DLD1 (cell line): ENCODE results near the gene LSMEM2.
"Not testable (repeated sequence)": the region's sequence is repeated elsewhere in the genome, so short reads cannot be mapped to it uniquely, and the experiment has no call there.

Experiments used
- in situ Hi-C: cut with HindIII; loops from 2 replicates; pipeline ENCODE4 v1.10.0; 2017; ENCODE audit warnings: low sequenced_read_pairs

Gene LSMEM2

GRCh38 chr3:50295553-50296431, 16.9 kb downstream of the LSMEM2 start:
- in situ Hi-C loops = no loop called here

GRCh38 chr3:50296721-50297383, 18.0 kb downstream of the LSMEM2 start:
- in situ Hi-C loops = no loop called here

- in situ Hi-C loops = no loop called here
Observed at GRCh38 chr3:50297384-50297775, 18.5 kb downstream of the LSMEM2 start.

- in situ Hi-C loops = no loop called here
Observed at GRCh38 chr3:50297896-50298725, 19.2 kb downstream of the LSMEM2 start.

- in situ Hi-C loops = no loop called here
Observed at GRCh38 chr3:50298836-50299637, 20.1 kb downstream of the LSMEM2 start, which contains the start of the genes HYAL3 and NAA80. Gene HYAL3, minus strand, starts transcription at chr3:50299405. Its CDS starts 3,803 bp downstream, at chr3:50295602. Gene NAA80, minus strand, starts transcription at chr3:50299405. Its CDS starts 1,942 bp downstream, at chr3:50297463.

GRCh38 chr3:50299638-50299928, 20.7 kb downstream of the LSMEM2 start:
- in situ Hi-C loops = no loop called here

GRCh38 chr3:50299929-50300680, 21.2 kb downstream of the LSMEM2 start:
- in situ Hi-C loops = no loop called here

GRCh38 chr3:50300681-50301254, 21.9 kb downstream of the LSMEM2 start:
- in situ Hi-C loops = no loop called here

- in situ Hi-C loops = no loop called here
Observed at GRCh38 chr3:50302095-50303012, 23.5 kb downstream of the LSMEM2 start.

GRCh38 chr3:50303013-50303815, 24.3 kb downstream of the LSMEM2 start, which contains the start of gene HYAL1:
Gene HYAL1, minus strand, starts transcription at chr3:50303574. Its CDS starts 618 bp downstream, at chr3:50302956.
- in situ Hi-C loops = no loop called here

- in situ Hi-C loops = no loop called here
Observed at GRCh38 chr3:50304601-50305000, 25.7 kb downstream of the LSMEM2 start.

GRCh38 chr3:50312041-50312440, 33.2 kb downstream of the LSMEM2 start:
- in situ Hi-C loops = not testable (repeated sequence)

GRCh38 chr3:50314342-50314741, 35.5 kb downstream of the LSMEM2 start:
- in situ Hi-C loops = no loop called here

GRCh38 chr3:50314816-50315215, 35.9 kb downstream of the LSMEM2 start:
- in situ Hi-C loops = no loop called here

- in situ Hi-C loops = no loop called here
Observed at GRCh38 chr3:50316657-50317242, 37.9 kb downstream of the LSMEM2 start.

GRCh38 chr3:50317300-50317699, 38.4 kb downstream of the LSMEM2 start:
- in situ Hi-C loops = no loop called here

GRCh38 chr3:50318163-50318562, 39.3 kb downstream of the LSMEM2 start:
- in situ Hi-C loops = no loop called here
